ENCODE data around the gene RAX. TPM values are rescaled to one million over a fixed set of nuclear protein-coding genes. Genes with fewer than 3 reads are reported as not detected.

Gene RAX
- total and polyA plus RNA-seq, 2 of the 8 experiments (the other 6 are each of a cell fraction or from before 2014, with no cell fraction given): 0.12 to 0.52 TPM

DNA sequence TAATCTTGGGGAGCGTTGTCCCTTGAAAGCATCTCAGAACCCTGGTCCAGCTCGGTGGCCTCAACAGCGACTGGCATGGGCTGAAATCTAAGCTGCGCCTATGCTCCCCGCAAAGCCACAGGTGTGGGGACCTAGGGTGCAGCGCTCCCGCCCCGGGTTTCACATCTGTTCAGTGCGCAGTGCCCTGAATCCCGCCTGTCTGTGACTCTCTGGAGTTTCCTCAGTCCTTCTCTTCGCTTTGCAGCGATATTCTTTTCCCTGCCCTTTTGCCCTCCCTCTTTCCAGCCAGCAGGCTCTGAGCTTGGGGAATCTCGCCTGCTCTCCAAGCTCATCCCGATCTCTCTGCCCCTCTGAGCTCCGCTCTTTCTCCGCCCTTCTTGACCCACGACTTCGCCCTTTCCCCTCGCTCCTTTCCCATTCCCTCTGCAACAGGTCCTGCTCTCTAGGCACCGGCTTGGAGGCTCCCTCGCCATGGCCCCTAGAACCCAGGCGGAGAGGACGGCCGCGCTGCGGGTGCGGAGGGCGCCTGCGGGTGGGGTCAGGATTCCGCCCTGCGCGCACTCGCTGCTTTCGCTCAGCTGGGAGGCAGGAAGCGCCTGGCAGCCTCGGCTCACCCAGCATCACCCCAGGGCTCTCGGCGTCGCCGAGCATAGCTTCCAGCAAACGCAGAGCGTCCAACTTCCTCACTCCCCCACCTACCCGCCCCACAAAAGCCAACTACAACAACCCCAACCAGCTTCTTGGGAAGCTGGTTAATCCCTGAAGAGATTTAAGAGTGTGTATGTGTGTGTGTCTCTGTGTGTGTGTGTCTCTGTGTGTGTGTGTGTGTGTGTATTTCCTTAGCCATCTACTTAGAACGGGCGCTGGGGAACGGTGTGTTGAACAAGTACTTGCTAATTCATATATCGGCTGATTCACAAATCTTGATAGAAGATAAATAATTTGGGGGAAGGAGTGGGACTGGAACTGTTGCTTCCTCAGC lies 52.2 kb downstream of the RAX start (continued):
- TF ChIP-seq SIRT6 (IDR thresholded peaks at IDR 0.05; ENCODE audit: low read length) (no peak), CHD2 (IDR thresholded peaks at IDR 0.05; ENCODE audit: low read length) (no peak)
